HG02884 (cell line): ENCODE results near the gene SREK1IP1.
"Not testable (repeated sequence)": the region's sequence is repeated elsewhere in the genome, so short reads cannot be mapped to it uniquely, and the experiment has no call there.

Experiments used
- ATAC-seq: cut with Tn5 transposase; IDR thresholded peaks from one replicate; pipeline ENCODE4 v1.9.1; 2021; ENCODE audit warnings: mild to moderate bottlenecking, moderate library complexity; ENCODE audit not compliant: unreplicated experiment

The SREK1IP1 gene

DNA sequence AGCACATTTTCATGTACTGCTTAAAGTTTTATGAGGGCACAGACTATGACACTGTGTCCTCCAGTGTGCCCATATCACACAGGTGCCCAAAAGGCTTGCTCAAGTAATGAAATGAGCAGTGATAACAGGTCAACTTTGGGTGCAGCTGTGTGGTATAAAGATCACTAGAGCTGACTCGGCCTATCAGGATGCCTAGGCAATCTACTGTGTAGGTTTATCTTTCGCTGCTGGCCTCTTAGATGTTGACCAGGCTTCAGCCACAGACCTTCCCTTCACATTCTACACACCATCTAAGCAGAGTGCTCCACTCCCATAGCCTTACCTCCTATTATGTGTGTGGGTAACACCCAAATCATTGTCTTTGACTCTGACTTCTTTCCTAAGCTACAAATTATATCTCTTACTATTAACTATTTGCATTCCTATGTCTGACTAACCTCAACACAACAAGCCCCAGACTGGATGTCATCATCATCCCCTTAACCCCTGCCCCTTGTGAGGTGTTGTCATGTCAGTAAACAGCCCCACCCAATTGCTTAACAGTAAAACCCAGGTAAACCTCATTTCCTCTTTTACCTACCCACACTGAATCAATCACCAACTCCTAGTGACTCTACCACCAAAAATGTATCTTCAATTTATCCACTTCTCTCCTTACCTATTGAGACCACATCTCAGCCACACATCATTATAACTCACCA, 2.5 kb downstream of the SREK1IP1 start:
- ATAC-seq = no peak

- ATAC-seq = no peak
Observed at GRCh38 chr5:64763948-64764503, 4.5 kb downstream of the SREK1IP1 start.

GRCh38 chr5:64759960-64760660, 8.4 kb downstream of the SREK1IP1 start:
- ATAC-seq = no peak

DNA sequence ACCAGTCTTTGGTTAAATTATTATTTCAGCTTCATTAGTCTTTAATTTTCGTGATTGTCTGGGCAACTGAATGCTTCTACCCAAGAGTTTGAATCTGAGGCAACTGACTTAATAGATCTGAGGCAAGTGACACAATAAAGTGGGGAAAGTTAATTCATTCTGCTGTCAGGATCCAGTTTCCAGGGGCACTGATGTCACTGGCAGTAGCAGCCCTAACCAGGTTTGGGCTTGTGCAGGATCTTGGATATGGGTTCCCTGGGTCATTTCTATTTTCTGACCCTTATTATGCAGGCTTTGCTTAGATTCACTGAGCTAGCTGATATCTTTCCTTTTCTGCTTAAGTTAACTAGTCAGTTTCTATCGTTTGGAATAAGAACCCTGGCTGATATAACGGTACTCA, 9.6 kb downstream of the SREK1IP1 start:
- no peak for ATAC-seq

DNA sequence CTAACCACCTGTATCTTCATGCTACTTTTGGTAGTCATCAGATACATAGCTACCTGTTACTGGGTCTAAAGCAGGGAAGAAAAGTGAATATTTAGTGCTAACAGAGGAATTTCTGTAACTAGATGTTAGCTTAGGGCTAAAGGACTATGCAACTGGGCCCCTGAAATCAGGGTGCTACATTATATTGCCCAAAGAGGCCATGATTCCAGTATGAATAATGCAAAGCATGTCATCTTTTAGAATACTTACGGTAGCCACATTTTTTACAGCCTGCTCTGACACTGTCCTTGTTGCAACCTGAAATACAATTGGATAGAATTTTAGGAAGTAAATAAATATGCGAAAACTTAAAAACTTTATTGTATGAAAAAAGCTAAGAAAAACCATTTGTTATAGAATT, 14.4 kb downstream of the SREK1IP1 start:
- ATAC-seq = no peak

DNA sequence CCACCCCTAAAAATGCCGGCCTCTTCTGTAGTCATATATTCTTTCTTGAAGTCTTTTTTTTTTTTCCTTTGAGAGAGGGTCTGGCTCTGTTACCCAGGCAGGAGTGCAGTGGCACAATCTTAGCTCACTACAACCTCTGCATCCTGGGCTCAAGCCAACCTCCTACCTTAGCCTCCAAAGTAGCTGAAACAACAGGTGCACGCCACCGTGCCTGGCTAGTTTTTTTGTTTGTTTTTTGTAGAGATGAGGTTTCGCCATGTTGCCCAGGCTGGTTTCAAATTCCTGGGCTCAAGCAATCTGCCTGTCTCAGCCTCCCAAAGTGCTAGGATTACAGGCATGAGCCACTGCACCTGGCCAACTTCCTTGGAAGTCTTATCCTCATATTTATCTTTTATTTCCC, 19.1 kb downstream of the SREK1IP1 start:
- no peak for ATAC-seq

DNA sequence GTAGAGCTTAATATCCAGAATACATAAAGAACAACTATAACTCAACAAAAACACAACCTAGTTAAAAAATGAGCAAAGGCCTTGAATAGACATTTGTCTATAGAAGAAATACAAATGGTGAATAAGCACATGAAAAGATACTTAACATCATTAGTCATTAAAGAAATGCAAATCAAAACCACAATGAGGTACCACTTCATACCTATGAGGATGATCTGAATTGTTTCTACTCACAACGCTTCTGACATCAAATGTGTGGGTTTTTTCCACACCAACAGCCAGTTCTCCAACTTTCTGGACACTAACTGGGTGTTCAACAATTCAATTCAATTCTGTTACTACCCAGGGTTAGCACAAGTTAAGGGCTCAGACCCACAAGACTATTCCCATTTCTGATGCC, 22.0 kb downstream of the SREK1IP1 start:
- ATAC-seq = no peak

DNA sequence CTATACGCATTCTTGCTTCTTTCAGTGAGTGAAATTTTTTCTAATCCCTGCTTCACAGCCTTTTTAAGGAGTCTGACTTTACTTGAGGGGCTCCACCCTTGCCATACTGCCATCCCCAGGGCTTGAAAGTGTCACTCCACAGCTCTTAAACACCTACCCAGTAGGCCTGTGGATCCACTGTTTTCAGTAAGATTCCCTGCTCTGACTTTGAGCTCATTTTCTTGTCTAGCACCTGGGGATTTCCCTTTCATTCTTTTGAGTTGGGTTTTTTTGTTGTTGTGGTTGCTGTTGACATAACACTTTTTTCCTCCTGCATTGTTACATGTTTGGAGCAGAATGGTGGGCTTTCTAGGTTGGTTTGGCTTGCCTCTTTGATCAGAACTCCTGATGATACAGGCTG, 23.6 kb downstream of the SREK1IP1 start:
- no peak for ATAC-seq

DNA sequence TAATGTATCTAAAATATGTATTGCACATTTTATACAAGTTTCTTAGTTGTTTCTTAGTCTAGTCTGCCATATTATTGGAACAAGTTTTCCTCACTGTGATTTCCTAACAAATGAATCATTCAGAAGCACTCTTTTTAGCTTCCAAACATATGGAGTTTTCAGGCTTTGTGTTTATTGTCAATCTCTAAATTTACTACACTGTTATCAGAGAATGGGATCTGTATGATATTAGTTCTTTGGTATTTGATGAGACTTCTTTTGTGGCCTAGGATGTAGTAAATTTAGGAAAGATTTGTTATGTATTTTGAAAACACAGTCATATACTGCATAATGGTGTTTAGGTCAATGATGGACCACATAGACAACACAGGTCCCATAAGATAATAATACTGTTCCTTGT, 25.7 kb downstream of the SREK1IP1 start:
- no peak for ATAC-seq

DNA sequence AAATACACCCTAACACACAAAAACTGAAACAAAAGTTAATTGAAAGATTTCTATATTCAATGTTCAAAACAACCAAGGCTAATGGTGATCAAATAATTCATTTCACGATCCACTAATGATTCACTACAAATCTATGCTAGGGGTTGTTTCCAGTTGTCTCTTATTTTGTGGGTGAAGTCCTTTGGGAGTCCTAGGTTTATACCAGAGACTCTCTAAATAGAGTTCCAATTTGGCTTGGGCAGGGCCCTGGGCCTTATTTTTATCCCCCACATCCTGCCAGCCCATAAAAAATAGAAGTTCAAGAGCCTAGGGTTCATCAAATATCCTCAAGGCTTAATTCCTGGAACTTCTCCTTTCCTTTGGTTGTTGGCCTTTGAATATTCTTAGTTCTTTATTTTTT, 26.1 kb downstream of the SREK1IP1 start:
- no peak for ATAC-seq

DNA sequence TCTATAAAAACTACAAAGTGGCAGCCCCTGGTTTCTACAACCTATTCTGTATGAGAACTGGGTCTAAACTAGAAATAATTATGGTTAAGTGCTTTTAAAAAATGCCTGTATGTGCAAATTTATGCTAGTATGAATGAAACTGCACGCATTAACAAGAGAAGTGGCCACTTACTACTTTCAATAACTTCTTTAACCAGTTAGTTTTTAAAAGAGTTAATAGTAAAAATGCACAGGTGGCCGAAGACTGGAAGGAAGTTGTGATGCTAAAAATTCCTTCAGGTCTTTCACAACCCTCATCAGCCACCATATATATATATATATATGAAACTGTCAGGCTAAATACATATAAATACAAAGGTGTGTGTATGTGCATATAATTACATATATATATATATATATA, 41.3 kb downstream of the SREK1IP1 start:
- no peak for ATAC-seq

DNA sequence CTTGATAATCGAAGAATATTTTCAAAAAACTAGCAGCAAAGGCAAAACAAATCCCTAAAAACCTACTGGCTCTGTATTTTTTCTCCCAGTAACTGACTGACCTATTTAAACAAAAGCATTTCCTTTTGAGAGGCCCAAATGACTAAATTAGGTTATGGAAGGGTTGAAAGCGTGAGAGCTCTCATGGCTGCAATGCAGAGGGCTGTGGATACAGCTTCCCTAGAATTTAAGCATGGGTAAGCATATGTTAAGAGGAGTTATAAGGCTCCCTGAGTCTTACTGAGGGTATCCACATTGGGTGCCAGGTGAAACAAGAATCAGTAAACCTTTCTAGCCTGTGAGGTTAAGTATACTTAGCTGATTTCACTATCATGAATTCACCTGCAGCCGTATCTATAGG, 45.9 kb downstream of the SREK1IP1 start:
- ATAC-seq = no peak

- not testable (repeated sequence) for ATAC-seq
Observed at GRCh38 chr5:64714495-64714894, 54.0 kb downstream of the SREK1IP1 start.

DNA sequence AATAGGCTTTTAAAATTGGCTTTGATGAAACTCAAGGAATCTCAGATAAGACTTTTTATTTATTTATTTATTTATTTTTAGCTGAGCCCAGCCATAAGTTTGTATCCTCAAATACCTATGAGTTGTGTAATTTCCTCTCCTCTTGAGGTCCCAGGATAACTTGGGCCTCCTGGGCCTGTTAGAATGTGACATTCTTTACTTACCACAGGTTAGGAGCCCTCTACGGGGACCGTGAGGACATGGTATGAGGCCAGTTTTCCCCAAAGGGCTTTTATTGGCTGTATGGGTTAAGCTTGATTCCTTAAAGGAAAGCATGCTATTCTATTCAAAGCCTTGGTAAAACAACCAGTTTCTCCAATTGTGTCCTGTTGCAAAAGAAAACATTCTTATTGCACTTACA, 61.3 kb downstream of the SREK1IP1 start:
- ATAC-seq = no peak

- not testable (repeated sequence) for ATAC-seq
Observed at GRCh38 chr5:64706074-64706473, 62.4 kb downstream of the SREK1IP1 start.

DNA sequence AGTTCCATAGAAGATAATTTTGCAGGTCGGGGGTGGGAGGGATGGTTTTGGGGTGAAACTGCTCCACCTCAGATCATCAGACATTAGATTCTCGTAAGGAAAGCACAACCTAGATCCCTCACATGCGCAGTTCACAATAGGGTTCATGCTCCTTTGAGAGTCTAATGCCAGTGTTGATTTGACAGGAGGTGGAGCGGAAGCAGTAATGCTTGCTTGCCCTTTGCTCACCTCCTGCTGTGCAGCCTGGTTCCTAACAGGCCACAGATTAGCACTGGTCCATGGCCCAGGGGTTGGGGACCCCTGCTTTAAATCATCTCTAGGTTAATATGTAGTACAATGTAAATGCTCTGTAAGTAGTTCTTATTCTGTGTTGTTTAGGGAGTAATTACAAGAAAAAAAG, 67.7 kb downstream of the SREK1IP1 start:
- no peak for ATAC-seq

DNA sequence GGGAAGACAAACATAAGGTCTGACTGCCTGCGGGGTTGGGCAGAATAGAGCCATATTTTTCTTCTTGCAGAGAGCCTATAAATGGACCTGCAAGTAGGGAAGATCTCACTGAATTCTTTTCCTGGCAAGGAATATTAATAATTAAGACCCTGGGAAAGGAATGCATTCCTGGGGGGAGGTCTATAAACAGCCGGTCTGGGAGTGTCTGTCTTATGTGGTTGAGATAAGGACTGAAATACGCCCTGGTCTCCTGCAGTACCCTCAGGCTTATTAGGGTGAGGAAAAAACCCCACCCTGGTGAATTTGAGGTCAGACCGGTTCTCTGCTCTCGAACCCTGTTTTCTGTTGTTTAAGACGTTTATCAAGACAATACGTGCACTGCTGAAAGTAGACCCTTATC, 72.1 kb downstream of the SREK1IP1 start:
- ATAC-seq = not testable (repeated sequence)

DNA sequence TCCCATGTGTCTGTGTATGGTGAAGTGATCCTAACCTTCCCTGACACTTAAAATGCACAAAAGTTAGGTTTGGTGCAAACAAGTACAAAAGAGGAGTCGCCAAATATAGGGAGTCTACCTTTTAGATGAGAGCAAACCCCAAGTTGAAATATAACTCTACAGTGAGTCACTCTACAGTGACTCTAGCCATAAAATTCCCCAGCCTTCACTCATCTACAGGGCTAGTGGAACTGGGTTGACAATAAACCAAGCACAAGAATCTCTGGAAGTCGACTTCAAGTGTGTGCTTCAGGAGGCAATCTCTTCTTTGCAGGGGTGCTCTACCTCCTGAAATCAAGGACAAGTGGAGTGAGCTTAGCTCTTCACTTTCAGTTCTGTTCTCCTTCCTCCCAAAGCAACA, 74.9 kb downstream of the SREK1IP1 start:
- no peak for ATAC-seq

- no peak for ATAC-seq
Observed at GRCh38 chr5:64691291-64691690, 77.2 kb downstream of the SREK1IP1 start.

DNA sequence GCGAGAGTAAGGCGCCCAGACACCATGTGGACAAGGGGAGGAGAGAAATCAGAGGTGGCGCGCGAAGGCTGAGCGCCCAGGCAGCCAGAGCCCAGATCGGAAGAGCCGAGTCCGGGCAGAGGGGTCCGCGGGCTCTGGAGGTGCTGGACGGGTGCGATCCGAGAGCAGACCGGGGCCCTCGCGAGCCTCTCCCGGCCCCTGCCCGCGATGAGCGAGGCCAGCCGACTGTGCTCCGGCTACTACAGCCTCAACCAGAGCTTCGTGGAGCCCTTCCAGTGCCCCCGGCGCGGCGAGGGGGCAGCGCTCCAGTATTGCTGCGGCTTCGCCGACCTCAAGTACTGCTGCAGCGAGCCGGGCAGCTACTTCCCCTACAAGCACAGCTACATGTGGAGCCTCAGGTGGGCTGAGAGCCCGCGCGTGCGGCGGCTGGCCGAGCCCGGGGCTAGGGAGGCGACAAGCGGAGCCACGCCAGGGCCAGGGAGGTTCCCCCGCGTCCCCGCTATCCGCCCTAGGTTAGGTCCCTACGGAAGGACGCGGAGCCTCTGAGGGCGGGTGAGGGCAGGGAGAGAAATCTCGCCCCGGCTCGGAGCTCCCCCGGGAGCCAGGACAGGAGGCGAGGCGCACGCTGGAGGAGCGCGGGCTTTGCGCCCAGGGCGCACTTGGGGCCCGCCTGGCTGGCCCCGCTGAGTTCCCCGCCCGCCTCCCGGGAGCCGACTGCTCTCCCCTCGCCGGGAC, 77.9 kb downstream of the SREK1IP1 start, which contains the start of gene SHISAL2B:
Gene SHISAL2B, plus strand, starts transcription at position 87 of the 735 bp plus-strand sequence. Its CDS starts 121 bp downstream, at position 208.
- no peak for ATAC-seq

GRCh38 chr5:64690104-64690416, 78.4 kb downstream of the SREK1IP1 start:
- no peak for ATAC-seq

- ATAC-seq = no peak
Observed at GRCh38 chr5:64688965-64689364, 79.5 kb downstream of the SREK1IP1 start.
